Stimulated activated CD8-positive, alpha-beta memory T cell treated with anti-CD3 and anti-CD28 coated beads, Interleukin-12 subunit alpha, Interleukin-12 subunit beta, amount 100 ng/mL, for 24 hours (primary cell): ENCODE data around the gene GPR160.
"Not testable (repeated sequence)": the region's sequence is repeated elsewhere in the genome, so short reads cannot be mapped to it uniquely, and the experiment has no call there.

Source experiments
- DNase-seq: peaks from one replicate; pipeline ENCODE4 v3.0.0-alpha.2; 2020; ENCODE audit errors: extremely low read depth

Gene GPR160, protein sequence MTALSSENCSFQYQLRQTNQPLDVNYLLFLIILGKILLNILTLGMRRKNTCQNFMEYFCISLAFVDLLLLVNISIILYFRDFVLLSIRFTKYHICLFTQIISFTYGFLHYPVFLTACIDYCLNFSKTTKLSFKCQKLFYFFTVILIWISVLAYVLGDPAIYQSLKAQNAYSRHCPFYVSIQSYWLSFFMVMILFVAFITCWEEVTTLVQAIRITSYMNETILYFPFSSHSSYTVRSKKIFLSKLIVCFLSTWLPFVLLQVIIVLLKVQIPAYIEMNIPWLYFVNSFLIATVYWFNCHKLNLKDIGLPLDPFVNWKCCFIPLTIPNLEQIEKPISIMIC

DNA sequence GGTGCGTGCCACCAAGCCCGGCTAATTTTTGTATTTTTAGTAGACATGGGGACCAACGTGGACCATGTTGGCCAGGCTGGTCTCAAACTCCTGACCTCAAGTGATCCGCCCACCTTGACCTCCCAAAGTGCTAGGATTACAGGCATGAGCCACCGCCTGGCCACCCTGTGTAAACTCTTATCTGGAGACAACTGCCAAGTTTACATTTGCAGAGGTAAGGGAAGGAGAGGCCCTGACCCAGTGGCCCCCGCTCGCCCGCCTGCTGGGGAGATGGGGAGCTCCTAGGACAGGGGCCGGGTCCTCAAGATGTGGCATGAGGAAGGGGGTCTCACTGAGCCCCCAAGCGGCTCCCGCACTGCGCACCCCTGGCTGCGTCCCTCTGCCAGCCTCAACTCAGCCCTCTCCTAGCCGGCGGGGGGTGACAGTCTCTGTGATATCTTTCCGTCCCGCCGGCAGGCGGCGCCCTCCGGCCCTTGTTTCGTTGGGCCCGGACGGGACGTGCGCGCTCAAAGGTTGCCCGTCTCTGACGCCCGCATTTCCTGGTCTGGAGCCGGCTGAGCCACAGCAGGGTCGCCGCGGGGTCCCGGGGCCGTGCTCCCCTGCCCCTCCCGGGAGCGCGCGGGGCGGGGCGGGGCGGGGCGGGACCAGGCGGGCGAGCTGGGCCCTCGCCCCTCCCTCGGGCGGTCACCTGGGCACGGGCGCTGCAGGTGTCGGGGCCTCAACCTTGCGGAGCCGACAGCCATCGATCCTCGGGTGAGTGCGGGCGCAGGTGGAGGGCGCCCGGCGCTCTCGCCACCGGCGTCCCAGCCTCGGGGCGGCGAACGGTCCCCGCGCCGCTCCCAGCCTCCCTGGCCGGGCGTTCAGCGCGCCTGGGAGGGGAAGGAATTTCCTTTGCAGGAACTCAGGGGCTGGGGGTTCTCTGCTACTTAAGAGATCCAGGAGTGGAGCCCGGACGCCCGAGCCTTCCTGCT is at the start of gene GPR160:
Gene GPR160, plus strand, starts transcription at position 533 of the 971 bp plus-strand sequence. CDS start 45,978 bp downstream, outside the sequence.
- DNase-seq: peak; percentile 45

- DNase-seq: no peak
These were observed 47.4 kb upstream of the GPR160 start for GRCh38 chr3:169990431-169990830.

DNA sequence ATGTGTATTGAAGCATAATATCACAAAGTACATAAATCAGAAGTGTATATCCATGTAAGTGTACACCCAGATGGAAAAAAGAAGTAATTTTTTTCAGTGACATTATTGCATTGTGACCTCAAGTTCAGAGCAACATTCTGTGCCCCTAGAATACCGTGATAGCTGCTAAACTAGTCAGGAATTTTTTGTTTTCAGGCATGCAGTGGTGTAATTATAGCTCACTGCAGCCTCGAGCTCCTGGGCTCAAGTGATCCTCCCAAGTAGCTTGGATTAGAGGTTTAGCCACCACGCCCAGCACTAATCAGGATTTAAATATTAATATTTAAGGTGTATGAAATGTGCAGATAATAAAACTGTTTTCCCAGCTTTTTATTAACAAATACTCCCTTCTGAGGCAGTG is 45.6 kb upstream of the GPR160 start:
- DNase-seq: no peak

DNA sequence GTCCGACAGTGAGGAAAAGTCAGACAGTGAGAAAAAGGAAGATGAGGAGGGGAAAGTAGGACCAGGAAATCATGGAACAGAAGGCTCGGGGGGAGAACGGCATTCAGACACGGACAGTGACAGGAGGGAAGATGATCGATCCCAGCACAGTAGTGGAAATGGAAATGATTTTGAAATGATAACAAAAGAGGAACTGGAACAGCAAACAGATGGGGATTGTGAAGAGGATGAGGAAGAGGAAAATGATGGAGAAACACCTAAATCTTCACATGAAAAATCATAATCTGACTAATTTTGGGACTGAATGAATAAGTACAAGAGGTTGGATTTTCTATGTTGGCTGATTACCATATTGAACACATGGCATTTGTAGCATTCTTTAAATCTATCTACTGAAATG is 45.0 kb upstream of the GPR160 start:
- no peak for DNase-seq

- no peak for DNase-seq
These were observed 44.0 kb upstream of the GPR160 start for GRCh38 chr3:169993761-169994160.

GRCh38 chr3:169996063-169996462 is 41.7 kb upstream of the GPR160 start:
- DNase-seq: no peak

GRCh38 chr3:169998668-169999131 is 39.1 kb upstream of the GPR160 start:
- no peak for DNase-seq

- no peak for DNase-seq
These were observed 38.4 kb upstream of the GPR160 start for GRCh38 chr3:169999433-169999832.

- no peak for DNase-seq
These were observed 37.7 kb upstream of the GPR160 start for GRCh38 chr3:170000051-170000450.

DNA sequence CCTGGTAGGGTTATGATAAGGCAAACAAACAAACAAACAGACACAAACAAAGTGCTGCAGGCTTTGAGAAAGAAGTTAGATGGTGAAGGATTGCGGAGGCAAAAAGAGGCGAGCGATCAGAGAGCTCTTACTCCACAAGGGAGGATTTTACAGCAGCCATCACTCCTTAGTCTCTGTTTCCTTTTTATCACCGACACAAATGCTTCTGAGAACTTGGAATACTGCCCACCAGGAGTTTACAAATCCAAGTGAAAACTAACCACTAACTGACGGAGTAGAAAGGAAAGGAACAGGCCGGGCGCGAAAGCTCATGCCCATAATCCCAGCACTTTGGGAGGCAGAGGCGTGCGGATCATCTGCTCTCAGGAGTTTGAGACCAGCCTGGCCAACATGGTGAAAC is 35.6 kb upstream of the GPR160 start:
- DNase-seq: no peak

DNA sequence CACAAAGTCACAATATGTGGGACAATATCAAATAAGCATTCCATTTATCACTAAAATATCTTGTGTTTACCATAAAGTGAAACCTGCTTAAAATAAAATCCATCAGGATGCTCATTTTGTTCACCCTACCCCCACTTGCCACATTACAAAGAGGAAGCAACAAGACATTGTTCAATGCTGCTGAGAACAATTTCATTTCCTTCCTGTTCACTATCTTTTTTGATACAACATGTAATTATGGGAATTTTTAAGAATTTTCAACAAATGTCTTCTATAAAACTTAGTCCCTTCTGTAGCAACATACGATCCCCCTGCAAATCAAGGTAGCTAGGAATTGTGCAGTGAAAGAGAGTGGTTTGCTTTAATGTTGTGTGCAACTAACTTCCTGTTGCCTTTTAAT is 34.9 kb upstream of the GPR160 start:
- DNase-seq: no peak

- DNase-seq: no peak
These were observed 33.9 kb upstream of the GPR160 start for GRCh38 chr3:170003881-170004356.

DNA sequence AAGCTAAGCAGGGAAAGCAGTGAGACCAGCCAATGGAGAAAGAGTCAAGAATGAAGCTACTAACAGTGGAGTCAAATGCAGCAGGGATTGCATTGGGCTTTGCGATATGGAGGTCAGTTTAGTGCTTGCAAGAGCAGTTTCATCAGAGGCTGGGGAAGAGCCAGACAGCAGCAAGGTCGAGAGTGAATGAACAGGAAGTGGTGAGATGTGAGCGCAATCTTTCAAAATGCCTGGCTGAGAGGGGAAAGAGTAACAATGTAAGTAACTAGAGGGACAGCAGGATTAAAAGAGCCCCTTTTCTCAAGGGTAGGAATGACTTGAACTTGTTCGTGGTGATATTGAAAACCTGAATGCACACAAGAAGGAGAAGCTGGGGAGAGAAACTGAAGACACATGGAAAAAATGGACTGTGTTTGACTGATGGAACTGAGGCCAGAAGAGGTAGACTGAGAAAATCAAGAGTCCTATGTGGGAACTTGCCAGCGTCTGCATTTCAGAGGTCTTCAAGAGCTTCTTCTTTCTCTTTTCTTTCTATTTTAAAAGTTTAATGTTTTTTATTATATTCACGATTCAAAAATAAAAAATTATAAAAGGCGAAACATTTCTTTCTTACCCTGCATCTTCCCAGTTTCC is 30.6 kb upstream of the GPR160 start:
- DNase-seq: no peak

DNA sequence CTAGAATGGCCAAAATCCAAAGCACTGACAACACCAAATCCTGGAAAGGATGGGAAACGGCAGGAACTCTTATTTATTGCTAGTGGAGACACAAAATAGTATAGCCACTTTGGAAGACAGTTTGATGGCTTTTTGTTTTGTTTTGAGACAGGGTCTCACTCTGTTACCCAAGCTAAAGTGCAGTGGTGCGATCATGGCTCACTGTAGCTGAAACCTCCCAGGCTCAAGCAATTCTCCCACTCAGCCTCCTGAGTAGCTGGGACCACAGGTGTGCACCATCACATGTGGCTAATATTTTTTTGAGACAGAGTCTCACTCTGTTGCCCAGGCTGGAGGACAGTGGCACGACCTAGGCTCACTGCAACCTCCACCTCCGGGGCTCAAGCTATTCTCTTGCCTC is 27.3 kb upstream of the GPR160 start:
- no peak for DNase-seq

DNA sequence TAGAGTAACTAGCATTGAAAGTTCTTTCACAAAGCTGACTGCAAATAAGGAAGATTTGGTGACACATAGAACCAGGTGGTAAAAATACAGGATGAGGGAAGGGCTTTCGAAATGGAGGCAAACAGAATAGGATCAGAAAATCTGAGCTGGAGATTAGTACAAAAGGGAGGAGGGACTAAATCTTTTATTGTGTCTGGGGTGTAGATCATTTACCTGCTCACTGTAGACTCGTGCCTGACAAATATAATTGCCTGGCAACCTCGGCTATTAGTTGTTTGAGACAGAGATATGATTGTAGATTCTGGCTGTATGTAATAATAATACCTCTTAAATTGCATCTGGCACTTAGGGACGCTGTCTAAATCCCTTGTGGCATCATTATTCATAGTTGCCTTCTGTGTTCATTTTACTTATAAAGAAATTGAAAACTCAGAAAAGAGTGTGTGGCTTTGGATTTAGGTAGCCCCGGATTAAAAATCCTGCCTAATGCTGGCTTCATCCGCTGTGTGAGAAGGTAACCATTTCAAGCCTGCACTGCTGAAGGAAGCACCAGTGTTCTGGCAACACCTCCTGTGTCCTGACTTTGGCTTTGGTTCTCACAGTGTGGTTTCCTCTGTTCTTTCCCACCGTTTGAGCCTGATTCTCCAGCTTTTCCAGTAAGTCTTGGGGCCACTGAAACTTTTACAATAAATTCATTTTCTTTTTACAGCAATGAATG is 25.0 kb upstream of the GPR160 start:
- no peak for DNase-seq

- no peak for DNase-seq
These were observed 21.7 kb upstream of the GPR160 start for GRCh38 chr3:170016057-170016456.

DNA sequence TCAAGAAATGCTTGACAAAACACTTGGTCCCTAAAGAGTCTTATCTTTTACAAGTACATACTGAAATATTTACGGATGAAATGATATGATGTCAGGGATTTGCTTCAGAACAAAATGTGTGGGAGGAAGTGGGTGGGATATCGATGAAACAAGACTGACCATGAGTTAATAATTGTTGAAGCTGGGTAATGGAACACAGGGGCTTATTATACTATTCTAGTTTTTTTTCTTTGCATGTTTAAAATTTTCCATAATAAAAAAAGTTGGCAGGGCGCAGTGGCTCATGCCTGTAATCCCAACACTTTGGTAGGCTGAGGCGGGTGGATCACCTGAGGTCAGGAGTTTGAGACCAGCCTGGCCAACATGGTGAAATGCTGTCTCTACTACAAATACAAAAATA is 18.5 kb upstream of the GPR160 start:
- DNase-seq: not testable (repeated sequence)

DNA sequence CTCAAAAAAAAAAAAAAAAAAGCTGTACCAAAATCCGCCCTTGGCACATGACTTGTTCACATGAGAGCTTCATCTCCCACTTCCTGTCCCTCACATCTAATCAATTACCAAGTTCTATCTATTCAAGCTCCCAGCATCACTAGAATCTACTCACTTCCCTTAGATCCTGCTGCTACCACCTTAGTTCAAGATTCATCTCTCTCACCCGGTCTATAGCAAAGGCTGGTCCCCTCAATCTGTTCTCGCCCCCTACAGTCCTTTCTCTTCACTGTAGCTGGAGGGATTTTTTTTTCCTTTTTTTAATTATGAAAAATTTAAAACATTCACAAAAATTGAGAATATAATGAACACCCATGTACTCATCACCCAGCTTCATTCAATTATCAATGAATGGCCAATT is 16.7 kb upstream of the GPR160 start:
- no peak for DNase-seq

GRCh38 chr3:170022336-170022735 is 15.5 kb upstream of the GPR160 start:
- no peak for DNase-seq

GRCh38 chr3:170023165-170023564 is 14.6 kb upstream of the GPR160 start:
- no peak for DNase-seq

DNA sequence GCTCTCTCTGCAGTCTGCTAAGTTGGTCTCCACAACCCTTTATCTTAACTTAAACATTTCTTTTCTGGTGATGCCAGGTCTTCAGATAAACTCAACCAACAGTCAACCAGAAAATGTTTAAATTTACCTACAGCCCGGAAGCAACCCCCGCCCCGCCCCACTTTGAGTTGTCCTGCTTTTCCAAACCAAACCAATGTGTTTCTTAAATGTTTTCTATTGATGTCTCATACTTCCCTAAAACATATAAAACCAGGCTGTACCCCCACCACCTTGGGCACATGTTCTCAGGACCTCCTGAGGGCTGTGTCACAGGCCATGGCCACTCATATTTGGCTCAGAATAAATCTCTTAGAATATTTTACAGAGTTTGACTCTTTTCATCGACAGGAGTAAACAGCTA is 13.2 kb upstream of the GPR160 start:
- no peak for DNase-seq
